ENCODE measurements around the gene AAGAB. TPM values are rescaled to one million over a fixed set of nuclear protein-coding genes. Genes with fewer than 3 reads are reported as not detected.
A peak's percentile ranks its signal among the peaks of the same experiment; 100 is the strongest.

Gene AAGAB
- total RNA-seq, 1 donor from 2014 or later = 15.7 TPM

DNA sequence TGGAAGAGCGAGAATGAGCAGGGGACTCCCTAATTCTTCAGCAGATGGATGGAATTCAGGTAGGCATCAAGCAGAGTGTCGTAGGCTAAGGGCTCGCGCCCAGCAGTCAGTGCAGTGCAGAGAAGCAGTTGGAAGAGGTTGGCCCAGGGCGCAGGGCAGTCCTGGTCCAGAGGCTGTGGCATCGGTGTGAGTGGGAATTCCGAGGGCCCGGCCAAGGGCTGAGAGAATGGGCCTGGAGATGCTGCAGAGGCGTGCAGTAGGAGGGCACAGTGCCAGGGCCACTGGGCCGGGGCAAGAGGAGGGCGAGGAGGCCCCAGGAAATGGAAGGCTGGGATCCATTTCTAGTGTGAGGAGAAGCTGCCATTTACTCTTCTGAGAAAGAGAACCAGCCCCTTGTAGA is 74.4 kb downstream of the AAGAB start:
- ATAC-seq (no peak), DNase-seq (peak; percentile 36)
- intact Hi-C loops (cut with micrococcal nuclease) = no loop called here

DNA sequence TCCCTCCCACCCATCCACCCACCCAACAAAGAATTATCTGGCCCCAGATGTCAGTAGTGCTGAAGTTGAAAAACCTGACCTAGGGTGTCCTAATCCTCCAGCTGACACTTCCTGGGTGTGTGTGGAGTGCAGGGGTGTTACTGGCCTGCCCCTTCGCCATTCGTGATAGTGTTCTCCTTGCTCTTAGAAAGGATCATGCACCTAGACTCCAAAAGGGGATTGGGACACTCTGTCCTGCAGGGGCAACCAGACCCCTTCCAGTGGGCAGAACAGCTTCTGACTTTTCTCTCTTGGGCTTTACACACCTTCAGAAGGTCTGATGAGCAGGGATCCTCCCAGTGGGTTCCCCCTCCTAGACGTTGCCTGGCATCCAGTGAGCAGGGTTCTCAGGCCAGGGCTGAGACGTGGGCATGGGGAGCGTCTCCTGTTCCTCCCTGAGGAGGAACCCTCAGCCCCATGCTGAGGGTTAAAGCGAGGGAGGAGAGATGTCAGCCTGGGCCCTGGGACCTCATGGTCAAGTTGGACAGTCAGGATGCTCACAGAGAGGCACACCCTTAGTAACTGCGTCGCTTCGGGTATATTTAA is 75.0 kb downstream of the AAGAB start:
- no peak for ATAC-seq
- intact Hi-C loops (cut with micrococcal nuclease) = no loop called here
- no peak for DNase-seq

DNA sequence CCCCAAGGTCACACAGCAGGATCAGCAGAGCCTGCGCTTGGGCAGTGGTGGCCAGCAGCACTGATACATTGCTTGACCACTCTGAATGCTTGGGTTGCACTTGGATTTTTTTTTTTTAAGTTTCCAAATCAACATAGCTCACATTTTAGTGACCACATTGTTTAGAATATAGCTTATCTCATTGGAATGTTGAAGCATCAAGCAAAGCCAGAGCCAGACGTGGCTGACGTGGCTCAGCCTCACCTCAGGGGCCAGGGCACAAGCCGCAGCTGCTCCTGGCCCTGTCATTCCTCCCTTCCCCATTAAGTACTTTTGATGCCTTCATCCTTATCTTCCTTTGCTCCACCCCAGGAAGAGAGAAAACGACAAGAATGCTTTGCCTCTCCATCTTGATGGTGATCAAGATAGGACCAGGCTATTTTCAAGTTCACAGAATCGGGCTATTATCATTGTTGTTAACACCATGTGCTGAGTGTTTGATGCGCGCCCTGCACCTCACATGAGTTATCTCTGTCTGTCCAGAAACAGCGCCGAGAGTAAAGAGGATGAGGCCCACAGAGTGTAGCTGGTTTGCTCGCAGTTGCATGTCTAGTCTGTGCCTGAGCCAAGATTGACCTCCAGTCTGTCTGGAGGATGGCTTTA is 75.8 kb downstream of the AAGAB start:
- peak; percentile 30 for DNase-seq
- ATAC-seq = peak; percentile 37
- intact Hi-C loops (cut with micrococcal nuclease) = no loop called here

DNA sequence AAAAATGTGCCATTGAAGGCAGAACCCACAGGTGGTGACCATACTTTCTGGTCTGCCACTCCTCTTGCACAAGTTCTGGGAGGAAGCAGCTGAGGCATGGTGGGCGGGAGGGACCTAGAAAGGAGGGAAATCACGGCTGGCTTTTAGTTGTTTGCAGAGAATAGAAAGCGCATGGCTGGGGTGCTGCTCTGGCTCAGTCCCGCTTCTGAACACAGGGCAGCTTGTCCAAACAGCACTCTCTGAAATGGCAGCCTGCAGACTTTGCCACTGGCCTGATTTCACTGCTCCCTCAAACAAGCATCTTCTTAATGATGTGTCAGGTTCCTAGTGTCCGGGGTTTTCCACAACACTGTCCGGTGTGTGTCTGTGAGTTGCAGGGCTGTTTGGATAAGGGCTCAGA is 76.7 kb downstream of the AAGAB start:
- intact Hi-C loops (cut with micrococcal nuclease) = no loop called here
- DNase-seq = peak; percentile 30
- peak; percentile 6 for ATAC-seq

DNA sequence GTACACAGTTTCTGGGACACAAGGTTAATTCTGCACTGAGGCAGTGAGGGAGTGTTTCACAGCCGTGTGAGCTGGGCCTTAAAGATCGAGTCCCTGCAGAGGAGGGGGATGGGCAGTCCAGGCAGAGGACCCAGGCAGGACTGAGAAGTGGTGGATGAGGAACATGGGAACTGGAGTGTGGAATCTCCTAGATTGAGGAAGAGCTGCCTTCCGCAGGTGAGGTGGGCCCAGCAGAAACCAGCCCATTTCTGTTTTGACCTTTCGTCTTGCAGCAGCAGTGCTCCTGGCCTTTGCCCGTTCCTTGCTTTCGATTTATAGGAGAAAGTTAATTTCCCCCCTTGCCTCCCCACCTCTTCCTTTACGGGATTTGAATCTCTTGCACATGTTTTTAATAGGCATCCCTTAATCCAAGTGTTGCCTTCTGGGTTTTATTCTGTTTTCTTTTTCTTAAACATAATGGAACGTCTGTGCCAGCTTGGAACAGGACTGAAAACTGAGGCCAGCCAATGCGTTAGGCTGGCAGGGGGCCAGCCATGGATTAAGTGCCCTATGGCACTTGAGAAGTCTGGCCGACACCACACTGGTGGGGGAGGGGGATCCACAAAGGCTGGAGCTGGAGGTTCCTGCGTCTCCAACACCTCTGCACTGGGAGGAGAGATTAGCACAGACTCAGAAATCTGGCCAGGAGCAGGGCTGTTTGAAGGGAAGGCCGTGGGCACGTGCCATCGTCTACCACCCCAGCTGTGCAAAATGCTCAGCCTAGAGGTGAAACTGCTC is 78.1 kb downstream of the AAGAB start:
- peak; percentile 86 for ATAC-seq
- intact Hi-C loops (cut with micrococcal nuclease) = no loop called here
- peak; percentile 84 for DNase-seq

DNA sequence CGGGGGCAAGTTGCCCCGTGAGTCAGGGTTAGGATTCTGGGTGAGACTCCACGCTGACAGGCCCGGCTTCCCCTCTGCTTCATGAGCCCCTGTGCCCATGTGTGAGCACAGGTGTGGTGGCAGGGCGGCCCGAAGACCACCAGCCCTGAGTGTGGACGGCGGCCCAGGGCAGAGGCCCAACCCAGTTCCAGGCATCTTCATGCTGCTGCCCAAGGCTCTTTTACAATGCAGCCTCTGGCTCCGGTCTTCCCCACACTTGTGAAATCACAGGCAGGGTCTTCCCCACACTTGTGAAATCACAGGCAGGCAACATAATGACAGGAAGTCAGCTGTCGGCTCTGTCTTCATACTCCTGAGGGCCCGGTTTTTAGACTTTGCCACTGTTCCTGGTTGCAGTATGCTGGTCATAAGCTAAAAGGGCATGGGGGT is 78.8 kb downstream of the AAGAB start:
- peak; percentile 11 for ATAC-seq

DNA sequence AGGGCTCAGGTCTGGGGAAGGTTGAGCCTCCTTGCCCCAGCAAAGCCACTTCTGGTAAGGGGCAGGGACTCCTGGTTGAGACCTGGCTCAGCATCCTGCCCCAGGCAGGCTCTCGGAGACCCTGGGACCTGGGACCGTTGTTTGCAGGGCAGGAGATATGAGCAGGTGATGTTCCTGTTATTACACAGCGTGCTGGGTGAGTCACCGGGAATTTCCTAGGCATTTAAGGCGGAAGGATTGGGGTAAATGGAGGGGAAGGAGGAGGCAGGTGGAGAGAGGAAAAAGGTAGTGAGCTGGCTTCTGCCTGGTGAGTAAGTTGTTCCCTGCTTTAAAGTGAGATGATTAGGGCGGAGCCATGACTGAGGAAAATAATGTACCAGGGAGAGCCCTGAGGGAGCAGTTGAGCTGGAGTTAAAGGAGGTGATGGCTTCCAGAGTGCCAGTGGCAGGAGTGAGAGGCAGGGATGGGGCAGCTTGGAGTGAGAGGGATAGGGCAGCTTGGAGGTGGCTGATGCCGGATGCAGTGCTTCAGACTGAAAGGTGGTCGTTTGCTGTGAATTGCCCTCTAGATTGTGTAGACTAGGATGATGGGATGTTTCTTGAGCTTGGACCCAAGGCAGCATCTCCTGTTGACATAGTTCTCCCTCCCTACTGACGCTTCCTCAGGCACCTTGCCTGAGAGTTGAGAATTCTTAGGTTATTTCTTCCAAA is 79.4 kb downstream of the AAGAB start:
- intact Hi-C loops (cut with micrococcal nuclease) = no loop called here
- ATAC-seq (no peak), DNase-seq (peak; percentile 13)

More for the DNA sequence above, 78.8 kb downstream of the AAGAB start:
- peak; percentile 32 for DNase-seq
- intact Hi-C loops (cut with micrococcal nuclease) = no loop called here

DNA sequence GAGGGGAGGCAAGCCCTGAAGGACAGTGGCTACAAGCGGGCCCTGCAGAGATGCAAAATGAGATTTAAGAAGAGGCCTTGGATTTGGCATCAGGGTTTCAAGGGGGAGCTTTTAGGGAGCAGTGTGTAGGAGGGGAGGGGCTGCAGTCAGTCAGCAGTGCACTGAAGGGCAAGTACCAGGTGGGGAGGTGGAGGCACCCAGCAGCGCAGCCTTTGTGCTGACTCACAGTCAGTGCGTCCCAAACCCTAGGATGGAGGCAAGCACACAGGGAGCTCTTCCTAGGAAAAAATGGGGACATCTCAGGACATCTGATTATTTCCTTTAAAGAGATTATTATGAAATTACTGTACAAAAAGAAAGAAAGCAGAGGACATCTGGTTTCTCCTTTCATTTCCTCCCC is 80.0 kb downstream of the AAGAB start:
- DNase-seq = peak; percentile 22
- ATAC-seq = no peak
- intact Hi-C loops (cut with micrococcal nuclease) = no loop called here

DNA sequence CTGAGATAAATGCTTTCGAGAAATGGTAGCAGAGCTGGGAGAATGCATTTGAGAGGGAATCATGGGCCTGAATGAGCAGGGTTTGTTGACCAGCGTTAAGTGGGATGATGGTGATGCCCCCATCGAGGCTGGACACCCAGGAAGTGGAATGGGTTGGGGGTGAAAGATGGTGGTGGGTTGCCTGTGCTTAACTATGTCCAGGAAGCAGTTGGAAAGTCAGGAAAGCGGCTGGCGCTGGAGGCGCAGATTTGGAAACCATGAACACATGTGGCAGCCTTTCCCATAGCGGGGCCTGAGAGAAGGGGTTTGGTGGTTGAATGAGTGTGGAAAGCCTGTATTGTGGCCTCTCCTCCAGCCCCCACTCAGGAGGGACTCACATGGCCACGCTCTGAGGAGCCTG is 80.7 kb downstream of the AAGAB start:
- intact Hi-C loops (cut with micrococcal nuclease) = no loop called here
- peak; percentile 24 for DNase-seq
- no peak for ATAC-seq

DNA sequence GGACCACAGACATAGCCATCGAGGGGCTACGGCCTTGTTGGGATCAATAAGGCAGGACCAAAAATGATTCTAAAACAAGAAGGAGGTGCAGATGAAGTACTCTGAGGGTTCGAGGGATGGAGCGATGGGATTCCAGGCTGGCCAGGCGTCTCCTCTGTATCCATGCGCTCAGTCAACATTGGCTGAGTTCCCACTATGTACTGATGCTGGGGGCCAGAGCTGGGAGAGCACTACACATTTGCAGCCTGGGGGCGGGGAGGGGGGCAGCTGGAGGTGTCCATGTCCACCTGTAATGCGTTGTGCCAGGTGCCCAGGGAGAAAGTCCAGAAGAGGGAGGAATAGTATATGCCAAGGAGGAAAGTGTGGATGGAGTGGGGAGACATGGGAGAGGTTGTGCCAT is 81.5 kb downstream of the AAGAB start:
- DNase-seq (no peak), ATAC-seq (no peak)
- intact Hi-C loops (cut with micrococcal nuclease) = no loop called here

DNA sequence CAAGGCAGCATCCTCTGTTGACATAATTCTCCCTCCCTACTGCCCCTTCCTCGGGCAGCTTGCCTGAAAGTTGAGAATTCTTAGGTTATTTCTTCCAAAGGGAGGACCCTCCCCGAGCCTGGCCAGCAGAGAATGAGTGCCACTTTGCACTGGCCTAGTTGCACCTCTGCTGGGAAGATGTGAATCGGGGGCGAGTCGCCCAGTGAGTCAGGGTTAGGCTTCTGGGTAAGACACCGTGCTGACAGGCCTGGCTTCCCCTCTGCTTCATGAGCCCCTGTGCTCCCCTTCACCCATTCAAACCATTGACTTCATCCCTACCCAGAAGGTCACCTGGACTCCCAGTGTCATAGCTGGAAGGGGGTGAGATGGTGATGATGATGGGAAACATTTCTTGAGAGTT is 82.3 kb downstream of the AAGAB start:
- intact Hi-C loops (cut with micrococcal nuclease) = no loop called here
- DNase-seq (peak; percentile 15), ATAC-seq (no peak)

DNA sequence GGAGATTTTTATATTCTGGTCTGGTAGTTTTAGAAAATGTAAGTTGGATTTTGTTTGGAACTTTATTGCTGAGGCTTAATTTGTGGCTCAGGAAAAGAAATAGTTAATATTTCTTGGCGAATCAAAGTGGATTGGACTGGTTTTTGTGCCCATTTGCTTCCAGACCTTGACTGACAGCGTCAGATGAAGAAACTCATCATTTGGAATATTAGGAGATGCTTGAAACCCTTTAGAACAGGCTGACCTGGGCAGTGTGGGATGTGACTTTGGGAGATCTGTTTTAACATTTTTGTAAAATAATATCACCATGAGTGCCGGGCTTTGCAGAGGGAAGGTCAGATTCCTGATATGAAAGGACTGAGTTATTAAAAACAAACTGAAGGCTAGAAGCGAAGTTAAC is 83.0 kb downstream of the AAGAB start:
- ATAC-seq (no peak), DNase-seq (no peak)
- intact Hi-C loops (cut with micrococcal nuclease) = no loop called here

DNA sequence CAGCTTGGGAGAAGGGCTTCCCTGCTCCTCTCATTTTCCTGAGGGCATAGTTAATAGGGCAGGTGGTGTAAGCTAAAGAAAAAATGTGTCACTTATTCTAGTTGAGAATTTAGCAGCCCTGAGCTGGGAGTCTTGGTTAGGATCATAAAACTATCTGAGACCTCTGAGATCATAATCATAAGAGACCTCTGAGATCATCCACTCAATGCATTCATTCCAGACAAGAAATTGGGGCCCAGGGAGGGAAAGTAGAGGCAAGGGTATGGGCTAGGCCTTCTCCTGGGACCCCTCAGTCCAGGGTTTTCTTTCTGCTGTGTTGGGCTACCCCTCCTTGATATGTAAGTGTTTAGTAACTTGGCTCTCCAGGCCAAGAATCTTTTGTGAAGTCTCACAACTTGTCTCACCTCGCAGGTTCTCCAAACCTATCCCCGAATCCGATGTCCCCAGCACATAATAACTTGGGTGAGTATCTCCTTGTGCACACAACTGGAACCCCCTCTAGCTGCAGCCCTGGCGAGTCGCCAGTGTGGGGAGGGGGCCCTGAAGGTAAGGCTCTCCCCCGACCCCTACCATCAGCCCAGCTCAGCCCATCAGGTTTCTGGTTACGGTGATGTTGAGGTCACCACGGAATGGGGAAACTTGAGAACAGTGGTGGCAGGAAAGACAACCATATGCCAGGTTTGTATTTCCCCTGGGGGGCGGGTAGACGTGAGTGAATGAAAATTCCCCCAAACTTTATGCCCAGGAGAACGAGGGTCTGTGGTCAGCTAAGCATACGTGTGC is 84.1 kb downstream of the AAGAB start:
- ATAC-seq (no peak), DNase-seq (peak; percentile 23)
- intact Hi-C loops (cut with micrococcal nuclease) = no loop called here

DNA sequence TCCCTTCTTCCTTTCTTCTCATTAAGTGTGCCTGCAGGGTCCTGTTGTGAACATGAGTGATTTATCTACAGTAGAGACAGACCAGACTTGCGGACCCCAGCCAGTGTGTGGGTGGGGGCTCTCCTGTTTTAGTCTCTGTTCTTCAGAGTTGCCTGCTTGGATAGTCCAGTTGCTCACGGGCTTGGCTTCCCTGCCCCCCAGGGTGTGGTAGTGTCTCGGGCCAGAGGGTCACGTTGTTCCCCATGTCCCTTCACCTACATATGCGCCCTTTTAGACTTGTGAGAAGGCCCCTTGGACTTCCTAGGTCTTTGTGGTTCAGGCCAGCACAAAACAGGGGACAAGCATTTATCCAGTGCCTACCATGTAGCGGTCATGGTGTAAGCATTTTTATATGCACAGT is 85.8 kb downstream of the AAGAB start:
- intact Hi-C loops (cut with micrococcal nuclease) = loop anchor here (10.0 kb wide), 2 partner anchors 86 to 94 kb away; partner anchors contain the start of genes AAGAB and IQCH
- ATAC-seq (no peak), DNase-seq (no peak)

DNA sequence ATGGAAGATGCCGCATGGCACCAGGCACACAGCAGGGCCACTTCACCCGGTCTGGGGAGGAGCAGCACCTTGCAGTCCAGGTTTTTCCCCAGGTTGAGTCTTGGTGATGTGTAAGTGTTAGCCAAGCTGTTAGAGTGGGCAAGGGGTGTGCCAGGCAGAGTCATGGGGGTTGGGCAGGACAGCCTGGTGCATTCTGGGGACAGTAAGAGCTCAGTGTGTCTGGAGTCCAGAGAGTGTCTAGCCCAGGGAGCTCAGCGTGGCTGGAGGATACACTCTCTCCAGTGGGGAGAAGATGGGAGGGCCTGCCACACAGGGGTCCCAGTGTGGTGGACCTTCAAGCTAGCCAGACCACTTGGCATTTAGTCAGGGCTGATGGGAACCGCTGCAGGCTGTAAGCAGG is 87.4 kb downstream of the AAGAB start:
- no peak for ATAC-seq
- intact Hi-C loops (cut with micrococcal nuclease) = loop anchor here (10.0 kb wide), 2 partner anchors 88 to 92 kb away; partner anchors contain the start of genes AAGAB and IQCH

DNA sequence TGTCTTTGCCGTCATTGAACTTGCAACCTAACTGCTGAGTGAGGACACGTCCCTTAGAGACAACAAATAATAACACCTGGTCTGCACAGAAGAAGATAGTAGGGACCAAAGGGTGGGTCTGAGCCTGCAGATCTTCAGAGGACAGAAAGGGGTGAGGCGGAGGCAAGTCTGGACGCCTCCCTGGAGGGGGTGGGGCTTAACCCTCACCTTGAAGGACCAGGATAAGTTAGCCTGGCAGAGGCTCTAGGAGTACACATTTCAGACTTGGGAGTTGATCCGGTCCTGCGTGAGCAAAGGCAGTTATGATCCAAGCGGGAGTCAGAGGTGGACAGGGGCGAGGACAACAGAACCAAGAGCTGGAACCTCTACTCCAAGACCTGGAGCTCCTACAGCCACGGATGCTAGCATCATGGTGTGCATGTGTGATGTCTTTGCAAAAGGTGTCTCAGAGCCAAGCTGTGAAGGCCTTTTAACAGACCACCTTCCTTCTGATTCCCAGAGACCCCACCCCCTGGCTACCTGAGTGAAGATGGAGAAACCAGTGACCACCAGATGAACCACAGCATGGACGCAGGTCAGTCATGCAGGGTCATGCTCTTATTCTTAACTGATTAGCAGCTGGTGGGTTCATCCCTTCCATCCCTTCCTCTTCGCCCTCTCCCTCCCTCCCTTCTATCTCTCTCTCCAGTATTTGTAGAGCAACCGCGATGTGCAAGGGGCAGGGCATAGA is 88.0 kb downstream of the AAGAB start:
- intact Hi-C loops (cut with micrococcal nuclease) = loop anchor here (10.0 kb wide), 2 partner anchors 88 to 92 kb away; partner anchors contain the start of genes AAGAB and IQCH
- DNase-seq (no peak), ATAC-seq (no peak)

More for the DNA sequence above, 87.4 kb downstream of the AAGAB start:
- no peak for DNase-seq

DNA sequence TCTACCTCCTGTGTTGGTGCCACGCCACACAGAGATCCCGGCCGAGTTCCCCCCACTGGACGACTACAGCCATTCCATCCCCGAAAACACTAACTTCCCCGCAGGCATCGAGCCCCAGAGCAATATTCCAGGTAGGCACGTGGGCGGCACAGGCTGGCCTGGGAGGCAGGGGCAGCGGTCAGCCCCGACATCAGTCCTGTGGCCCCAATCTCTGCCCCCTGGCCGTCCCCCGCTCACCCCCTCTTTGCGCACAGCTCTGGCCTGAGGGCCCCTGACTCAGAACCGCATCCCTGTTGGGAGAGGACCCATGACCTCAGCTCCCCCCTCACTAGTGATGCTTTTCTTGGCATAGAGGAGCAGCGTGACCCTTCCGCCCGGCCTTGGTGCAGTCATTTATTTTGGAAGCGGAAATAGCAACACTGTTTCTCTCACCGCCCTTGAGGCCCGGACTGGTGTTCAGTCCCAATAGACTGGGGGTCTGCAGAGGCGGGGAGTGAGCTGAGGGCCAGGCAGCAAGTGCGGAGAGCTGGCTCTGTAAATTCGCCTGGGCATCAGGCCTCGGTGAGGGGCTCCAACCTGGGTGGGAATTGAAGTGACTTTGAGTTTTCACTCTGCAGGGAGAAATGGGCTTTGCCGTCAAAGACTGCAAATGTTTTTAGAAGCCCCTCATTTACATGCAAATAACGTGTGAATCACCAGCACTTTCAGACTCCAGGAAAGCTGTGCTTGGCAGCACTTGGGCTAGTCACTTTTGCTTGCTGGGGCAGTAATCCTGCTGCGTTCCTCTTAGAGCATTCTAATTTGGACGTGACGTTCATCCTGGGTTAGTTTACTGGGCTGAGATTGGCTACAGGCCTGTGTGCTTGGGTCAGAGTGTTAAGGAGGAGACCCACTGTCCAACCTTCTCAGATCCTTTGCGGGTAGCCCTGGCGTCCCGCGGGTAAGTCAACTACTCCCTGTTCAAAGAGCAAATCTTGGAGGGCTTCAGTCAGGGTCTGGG is 88.9 kb downstream of the AAGAB start:
- peak; percentile 58 for ATAC-seq
- peak; percentile 62 for DNase-seq
- intact Hi-C loops (cut with micrococcal nuclease) = loop anchor here (10.0 kb wide), 2 partner anchors 89 to 91 kb away; partner anchors contain the start of genes AAGAB and IQCH

All from left ventricle myocardium superior (tissue), 1 donor.